ENCODE results near the gene TRIM66. TPM values are rescaled to one million over a fixed set of nuclear protein-coding genes. Genes with fewer than 3 reads are reported as not detected.

Gene TRIM66
- total and polyA plus RNA-seq, 9 of the 15 experiments (the other 6 are each of a cell fraction or from before 2014, with no cell fraction given): 1.1 to 7.3 (median 4.9) TPM

- TF ChIP-seq CHD7 (IDR thresholded peaks at IDR 0.05; ENCODE audit: low read depth, low read length) (no peak), DEAF1 (CRISPR knock-in tag; IDR thresholded peaks at IDR 0.05) (no peak), HOMEZ (CRISPR knock-in tag; IDR thresholded peaks at IDR 0.05) (no peak), TRIM28 (IDR thresholded peaks at IDR 0.05) (no peak), KLF13 (tag; IDR thresholded peaks at IDR 0.05; ENCODE audit: borderline replicate concordance, low read depth) (no peak), ZBTB2 (IDR thresholded peaks at IDR 0.05) (no peak), POLR2AphosphoS2 (IDR thresholded peaks at IDR 0.05; ENCODE audit: low read length) (peak; percentile 83), KAT7 (CRISPR knock-in tag; IDR thresholded peaks at IDR 0.05; ENCODE audit: borderline replicate concordance) (peak; percentile 84), TBL1XR1 (IDR thresholded peaks at IDR 0.05; ENCODE audit: low read length in 2 of 2) (no peak; a peak in 1 of 4 replicates)
These were observed at the start of gene TRIM66, which contains the start of gene RPL27A (continued) for GRCh38 chr11:8682303-8683114.

Measured in K562 (cell line).